ENCODE results near the gene WDR43.
"Not testable (repeated sequence)": the region's sequence is repeated elsewhere in the genome, so short reads cannot be mapped to it uniquely, and the experiment has no call there.

WDR43 gene

GRCh38 chr2:28976584-28976983, 82.1 kb downstream of the WDR43 start:
- no peak overlapping the region for H3K27ac ChIP-seq
- no peak overlapping the region for H3K4me3 ChIP-seq (ENCODE audit: low read depth in 1 of 2, low read length in 1 of 2)
- H3K9me3 ChIP-seq: no peaks in the 10 kb centered on the region
- H3K4me1 ChIP-seq (ENCODE audit: control insufficient read depth in 1 of 2, insufficient read depth in 1 of 2, low read depth in 1 of 2, low read length in 1 of 2): no peaks in the 10 kb centered on the region
- TF ChIP-seq, protein P1, sequence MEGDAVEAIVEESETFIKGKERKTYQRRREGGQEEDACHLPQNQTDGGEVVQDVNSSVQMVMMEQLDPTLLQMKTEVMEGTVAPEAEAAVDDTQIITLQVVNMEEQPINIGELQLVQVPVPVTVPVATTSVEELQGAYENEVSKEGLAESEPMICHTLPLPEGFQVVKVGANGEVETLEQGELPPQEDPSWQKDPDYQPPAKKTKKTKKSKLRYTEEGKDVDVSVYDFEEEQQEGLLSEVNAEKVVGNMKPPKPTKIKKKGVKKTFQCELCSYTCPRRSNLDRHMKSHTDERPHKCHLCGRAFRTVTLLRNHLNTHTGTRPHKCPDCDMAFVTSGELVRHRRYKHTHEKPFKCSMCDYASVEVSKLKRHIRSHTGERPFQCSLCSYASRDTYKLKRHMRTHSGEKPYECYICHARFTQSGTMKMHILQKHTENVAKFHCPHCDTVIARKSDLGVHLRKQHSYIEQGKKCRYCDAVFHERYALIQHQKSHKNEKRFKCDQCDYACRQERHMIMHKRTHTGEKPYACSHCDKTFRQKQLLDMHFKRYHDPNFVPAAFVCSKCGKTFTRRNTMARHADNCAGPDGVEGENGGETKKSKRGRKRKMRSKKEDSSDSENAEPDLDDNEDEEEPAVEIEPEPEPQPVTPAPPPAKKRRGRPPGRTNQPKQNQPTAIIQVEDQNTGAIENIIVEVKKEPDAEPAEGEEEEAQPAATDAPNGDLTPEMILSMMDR (IDR thresholded peaks at IDR 0.05): no peak
- no peaks in the 10 kb centered on the region for H3K27me3 ChIP-seq
- no peaks in the 10 kb centered on the region for H3K36me3 ChIP-seq

GRCh38 chr2:28977176-28977875, 82.9 kb downstream of the WDR43 start:
- H3K27me3 ChIP-seq: no peaks in the 10 kb centered on the region
- H3K27ac ChIP-seq: no peak overlapping the region
- H3K4me3 ChIP-seq (ENCODE audit: low read depth in 1 of 2, low read length in 1 of 2): no peak overlapping the region
- H3K9me3 ChIP-seq: no peaks in the 10 kb centered on the region
- no peaks in the 10 kb centered on the region for H3K4me1 ChIP-seq (ENCODE audit: control insufficient read depth in 1 of 2, insufficient read depth in 1 of 2, low read depth in 1 of 2, low read length in 1 of 2)
- no peaks in the 10 kb centered on the region for H3K36me3 ChIP-seq
- TF ChIP-seq, protein P1 (IDR thresholded peaks at IDR 0.05): no peak

DNA sequence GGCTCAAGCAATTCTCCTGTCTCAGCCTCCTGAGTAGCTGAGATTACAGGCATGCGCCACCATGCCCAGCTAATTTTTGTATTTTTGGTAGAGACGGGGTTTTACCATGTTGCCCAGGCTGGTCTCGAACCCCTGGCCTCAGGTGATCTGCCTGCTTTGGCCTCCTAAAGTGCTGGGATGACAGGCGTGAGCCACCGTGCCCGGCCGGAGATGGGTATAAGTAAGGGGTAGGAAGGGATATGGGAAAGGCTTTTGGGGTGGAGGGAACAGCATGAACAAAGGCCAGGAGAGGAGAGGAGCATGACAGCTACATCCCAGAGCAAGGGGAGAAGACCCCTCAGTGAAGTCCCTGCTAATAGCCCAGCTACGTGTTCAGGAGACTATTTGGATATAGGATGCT, 83.5 kb downstream of the WDR43 start:
- not testable (repeated sequence) for H3K4me1 ChIP-seq (ENCODE audit: control insufficient read depth in 1 of 2, insufficient read depth in 1 of 2, low read depth in 1 of 2, low read length in 1 of 2); H3K27me3 ChIP-seq; H3K9me3 ChIP-seq; H3K36me3 ChIP-seq; H3K27ac ChIP-seq; H3K4me3 ChIP-seq (ENCODE audit: low read depth in 1 of 2, low read length in 1 of 2)

GRCh38 chr2:28978606-28979005, 84.1 kb downstream of the WDR43 start:
- no peaks in the 10 kb centered on the region for H3K9me3 ChIP-seq
- no peaks in the 10 kb centered on the region for H3K27me3 ChIP-seq
- H3K4me3 ChIP-seq (ENCODE audit: low read depth in 1 of 2, low read length in 1 of 2): no peak overlapping the region
- H3K27ac ChIP-seq: no peak overlapping the region
- no peaks in the 10 kb centered on the region for H3K36me3 ChIP-seq
- no peaks in the 10 kb centered on the region for H3K4me1 ChIP-seq (ENCODE audit: control insufficient read depth in 1 of 2, insufficient read depth in 1 of 2, low read depth in 1 of 2, low read length in 1 of 2)
- TF ChIP-seq, protein P1 (IDR thresholded peaks at IDR 0.05): no peak

GRCh38 chr2:28979041-28979440, 84.6 kb downstream of the WDR43 start:
- H3K27me3 ChIP-seq: no peaks in the 10 kb centered on the region
- H3K36me3 ChIP-seq: no peaks in the 10 kb centered on the region
- TF ChIP-seq, protein P1 (IDR thresholded peaks at IDR 0.05): no peak
- no peaks in the 10 kb centered on the region for H3K4me1 ChIP-seq (ENCODE audit: control insufficient read depth in 1 of 2, insufficient read depth in 1 of 2, low read depth in 1 of 2, low read length in 1 of 2)
- H3K9me3 ChIP-seq: no peaks in the 10 kb centered on the region
- H3K4me3 ChIP-seq (ENCODE audit: low read depth in 1 of 2, low read length in 1 of 2): no peak overlapping the region
- H3K27ac ChIP-seq: no peak overlapping the region

DNA sequence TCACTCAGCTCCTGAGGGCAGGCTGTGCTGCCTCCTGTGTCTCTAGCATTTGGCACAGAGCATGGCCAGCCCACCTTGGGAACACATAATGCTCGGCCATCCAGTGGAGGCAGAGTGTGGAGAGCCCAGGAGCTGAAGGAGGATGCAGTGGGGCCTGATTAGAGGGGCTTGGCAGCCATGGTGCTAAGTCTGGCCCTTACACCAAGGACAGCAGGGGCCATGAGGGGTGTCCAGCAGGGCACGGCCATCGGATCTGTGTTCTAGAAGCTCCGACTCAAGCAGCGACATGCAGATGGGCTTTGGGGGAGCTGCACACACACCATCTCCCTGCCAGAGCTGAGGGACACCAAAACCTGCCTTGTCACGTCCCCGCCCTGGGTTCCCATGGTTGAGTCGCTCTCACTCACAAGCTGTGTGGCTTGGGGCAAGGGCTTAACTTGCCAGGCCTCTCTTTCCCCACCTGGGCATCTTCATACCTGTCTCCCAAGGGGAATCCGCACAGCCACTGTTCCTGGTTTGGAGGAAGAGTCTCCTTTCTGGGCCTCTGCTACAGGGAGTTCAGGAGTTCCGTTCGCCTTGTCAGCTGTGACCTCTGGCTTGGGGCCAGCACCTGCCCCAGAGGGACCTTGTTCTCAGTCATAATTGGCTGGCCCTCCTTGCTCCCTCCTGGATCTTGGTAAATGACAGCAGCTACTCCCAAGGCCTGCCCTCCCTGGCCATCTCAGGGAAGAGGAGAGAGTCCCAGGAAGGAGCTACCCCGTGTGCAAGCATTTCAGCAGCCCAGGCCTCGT, 85.3 kb downstream of the WDR43 start:
- H3K27ac ChIP-seq: no peak overlapping the region
- no peak overlapping the region for H3K4me3 ChIP-seq (ENCODE audit: low read depth in 1 of 2, low read length in 1 of 2)
- H3K4me1 ChIP-seq (ENCODE audit: control insufficient read depth in 1 of 2, insufficient read depth in 1 of 2, low read depth in 1 of 2, low read length in 1 of 2): no peaks in the 10 kb centered on the region
- TF ChIP-seq, protein P1 (IDR thresholded peaks at IDR 0.05): no peak
- H3K9me3 ChIP-seq: no peaks in the 10 kb centered on the region
- H3K36me3 ChIP-seq: no peaks in the 10 kb centered on the region
- no peaks in the 10 kb centered on the region for H3K27me3 ChIP-seq
